GM12892 (cell line): Measurements from ENCODE around the gene CXXC4. TPM values are rescaled to one million over a fixed set of nuclear protein-coding genes. Genes with fewer than 3 reads are reported as not detected.

Source experiments
- DNase-seq: peaks from one replicate; pipeline ENCODE4 v3.0.0; 2011; ENCODE audit not compliant: insufficient read length
- FAIRE-seq: peaks from 2 replicates; lab custom pipeline; 2011; peaks lifted over from hg19 to GRCh38; lab: Jason Lieb, UNC
- POLR2A ChIP-seq: IDR thresholded peaks from 2 replicates; pipeline ENCODE4 v1.6.1; 2011; ENCODE audit warnings: low read depth, low read length, control low read depth
- POLR2AphosphoS5 ChIP-seq: IDR thresholded peaks from 2 replicates; pipeline ENCODE4 v1.6.1; 2011; ENCODE audit warnings: low read depth, low read length, control low read depth
- TAF1 ChIP-seq: IDR thresholded peaks from 2 replicates; pipeline ENCODE4 v1.6.1; 2011; ENCODE audit warnings: low read depth, mild to moderate bottlenecking, control low read depth, low read length, borderline replicate concordance
- polyA plus RNA-seq: library from polyadenylated mRNA; unstranded; fragments of >200 nt; gene quantifications from one replicate; pipeline ENCODE4 v1.2.1, GENCODE V29; 2012; ENCODE audit warnings: missing spikeins, inconsistent platforms; ENCODE audit not compliant: missing spikeins

Gene CXXC4
- polyA plus RNA-seq: 4.1 TPM

DNA sequence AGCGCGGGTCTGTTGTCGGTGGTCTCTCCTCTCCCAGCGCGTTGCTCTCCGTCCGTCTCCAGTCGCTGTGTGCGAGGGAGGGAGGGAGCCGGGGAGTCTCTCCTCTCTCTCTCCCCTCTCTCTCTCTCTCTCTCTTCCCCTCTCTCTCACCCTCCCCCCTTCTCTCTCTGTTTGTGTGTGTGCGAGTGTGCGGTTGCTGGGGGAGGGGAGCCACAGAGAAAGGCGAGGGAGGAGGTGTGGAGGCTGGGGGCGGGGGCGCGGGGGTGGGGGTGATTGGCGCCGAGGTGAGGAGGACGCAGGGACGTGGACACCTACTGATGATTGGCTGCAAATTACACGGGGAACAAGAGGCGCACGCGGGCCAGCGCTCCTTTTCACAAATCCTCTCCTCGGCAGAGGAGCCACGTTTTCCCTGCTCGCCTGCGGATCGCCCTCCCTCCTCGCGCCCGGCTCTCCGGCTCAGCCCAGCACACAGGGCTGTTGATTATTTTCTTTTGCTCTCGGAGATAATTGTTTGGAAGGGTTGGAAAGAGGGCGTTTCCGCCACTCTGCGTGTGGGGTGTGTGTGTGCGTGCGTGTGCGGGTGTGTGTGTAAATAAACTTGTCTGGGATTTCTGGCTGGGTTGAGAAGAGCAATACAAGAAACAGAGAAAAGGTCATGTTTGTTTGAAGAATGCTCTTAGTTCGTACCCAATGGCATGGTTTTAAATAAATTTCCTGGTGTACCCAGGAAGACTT, at the start of gene CXXC4:
TSS of gene CXXC4 (minus strand) at position 73 of the 738 bp plus-strand sequence. CDS start 3,092 bp downstream, outside the sequence.
- TF ChIP-seq POLR2AphosphoS5 (peak; percentile 47; the same call in 1 of the 2 replicates), POLR2A (peak; percentile 57), TAF1 (no peak)
- no peak for DNase-seq
- FAIRE-seq: peak; percentile 89

DNA sequence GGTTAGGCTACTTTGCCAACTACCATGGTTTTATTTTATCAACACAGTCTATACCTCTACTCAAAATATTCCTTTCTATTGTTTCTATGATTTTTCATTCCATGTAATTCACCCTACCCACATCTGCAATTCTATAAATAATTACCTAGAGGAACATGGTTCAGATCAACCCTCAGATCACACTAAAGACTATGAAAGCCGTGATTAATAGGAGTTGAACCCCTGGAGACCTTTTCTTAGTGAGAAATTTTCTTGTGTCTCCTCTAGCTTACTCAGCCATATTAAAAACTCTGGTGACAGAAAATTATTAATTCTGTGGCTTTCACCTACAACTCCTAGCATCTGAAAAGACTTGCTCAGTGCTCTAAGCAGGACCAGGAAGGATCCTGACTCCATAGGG, 38.5 kb upstream of the CXXC4 start:
- TF ChIP-seq POLR2AphosphoS5 (no peak), POLR2A (no peak), TAF1 (no peak)
- FAIRE-seq: no peak

DNA sequence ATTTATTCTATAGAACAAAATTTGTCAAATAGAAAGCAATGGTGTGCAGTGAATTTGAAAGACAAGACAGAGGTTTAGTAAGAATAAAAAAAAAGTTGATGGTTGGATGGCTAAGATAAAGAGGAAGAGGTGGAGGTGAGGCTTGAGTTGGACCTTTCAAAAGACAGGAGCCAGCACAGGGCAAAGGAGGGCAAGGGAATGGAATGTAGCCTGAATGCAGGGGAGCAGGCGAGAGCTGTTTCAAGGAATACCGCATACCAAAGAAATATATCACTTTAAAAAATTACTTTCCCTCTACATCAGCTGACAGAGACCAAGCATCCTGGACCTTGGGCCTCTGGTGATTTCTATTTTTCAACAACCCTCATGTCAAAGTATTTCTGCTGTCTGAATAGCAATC, 38.0 kb upstream of the CXXC4 start:
- no peak for FAIRE-seq
- no peak for DNase-seq
- no peak for TF ChIP-seq TAF1
- no peak for TF ChIP-seq POLR2AphosphoS5

More for the DNA sequence above, 38.5 kb upstream of the CXXC4 start:
- no peak for DNase-seq

DNA sequence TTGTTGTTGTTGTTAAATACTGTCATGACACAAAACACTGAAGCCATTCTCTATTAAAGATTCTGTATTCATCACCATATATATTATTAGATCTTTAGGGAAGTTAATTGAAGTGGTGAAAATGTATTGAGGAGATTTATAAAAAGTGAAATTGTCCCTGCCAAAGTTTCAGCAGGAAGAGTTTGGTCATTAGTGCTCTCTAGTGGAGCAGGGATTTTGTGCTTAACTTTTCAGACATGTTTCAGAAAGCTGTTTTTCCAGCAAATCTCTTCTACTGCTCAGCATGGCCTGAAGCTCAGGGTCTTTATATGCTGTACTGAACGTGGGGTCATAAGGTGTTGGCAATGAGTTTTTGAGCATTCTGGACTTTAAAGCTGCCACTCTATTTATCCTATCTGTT, 36.7 kb upstream of the CXXC4 start:
- FAIRE-seq: no peak
- no peak for DNase-seq
- TF ChIP-seq POLR2A: no peak
- no peak for TF ChIP-seq TAF1
- TF ChIP-seq POLR2AphosphoS5: no peak

DNA sequence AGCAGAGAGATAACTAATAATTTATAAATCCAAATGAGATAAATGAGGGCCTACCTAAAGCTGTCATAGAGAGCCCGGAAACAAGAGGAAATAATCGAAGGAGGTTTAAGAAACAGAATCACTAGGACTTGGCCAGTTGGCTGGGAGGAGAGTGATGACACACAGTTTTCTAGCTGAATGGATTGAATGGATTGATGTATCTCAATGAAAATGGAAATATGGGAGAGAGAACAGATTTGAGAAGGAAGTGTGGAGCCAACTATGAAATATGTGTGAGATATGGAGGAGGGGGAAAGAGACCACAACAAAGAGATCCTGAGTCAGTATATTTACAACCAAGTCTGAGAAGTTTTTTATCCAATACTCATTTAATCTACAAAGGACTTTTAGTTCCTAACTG, 35.7 kb upstream of the CXXC4 start:
- TF ChIP-seq POLR2AphosphoS5: no peak
- no peak for TF ChIP-seq TAF1
- TF ChIP-seq POLR2A: no peak
- FAIRE-seq: no peak
- no peak for DNase-seq

DNA sequence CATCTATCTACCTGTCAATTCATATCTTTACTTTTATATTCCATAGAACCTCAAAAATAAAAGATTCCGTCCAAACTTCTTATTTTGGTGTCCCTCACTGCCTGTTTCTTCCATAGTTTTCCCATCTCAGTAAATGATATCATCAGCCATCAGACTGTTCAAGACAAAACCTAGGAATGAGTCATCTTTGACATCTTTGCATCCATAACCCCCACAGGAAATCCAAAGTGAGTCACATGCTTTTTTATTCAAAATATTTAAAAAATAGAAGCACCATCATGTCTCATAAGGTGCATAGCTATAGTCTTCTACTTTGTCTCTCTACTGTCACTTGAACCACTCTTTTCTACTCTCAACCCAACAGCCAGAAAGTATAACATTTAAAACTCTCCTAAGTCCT, 29.9 kb upstream of the CXXC4 start:
- DNase-seq: no peak

DNA sequence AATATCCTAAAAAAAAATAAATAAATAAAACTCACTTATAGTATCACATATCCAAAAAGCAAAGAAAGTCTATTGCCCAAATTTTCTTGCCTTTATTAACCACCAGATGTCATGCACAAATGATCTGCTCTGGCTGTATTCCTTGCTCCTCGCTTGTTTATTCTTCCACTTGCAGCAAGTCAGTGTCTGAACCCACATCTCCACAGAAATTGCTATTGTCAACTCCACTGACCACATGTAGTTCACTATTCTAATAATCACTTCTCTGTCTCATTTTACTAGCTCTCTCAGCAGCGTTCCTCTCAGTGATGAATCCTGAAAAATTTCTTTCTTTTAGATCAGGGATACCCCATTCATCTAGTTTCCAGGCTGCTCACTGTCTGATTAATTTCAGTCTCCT, 29.3 kb upstream of the CXXC4 start:
- DNase-seq (no peak), FAIRE-seq (no peak)
- no peak for TF ChIP-seq POLR2A
- TF ChIP-seq TAF1: no peak
- TF ChIP-seq POLR2AphosphoS5: no peak

More for the DNA sequence above, 29.9 kb upstream of the CXXC4 start:
- no peak for FAIRE-seq
- TF ChIP-seq POLR2A (no peak), POLR2AphosphoS5 (no peak)

DNA sequence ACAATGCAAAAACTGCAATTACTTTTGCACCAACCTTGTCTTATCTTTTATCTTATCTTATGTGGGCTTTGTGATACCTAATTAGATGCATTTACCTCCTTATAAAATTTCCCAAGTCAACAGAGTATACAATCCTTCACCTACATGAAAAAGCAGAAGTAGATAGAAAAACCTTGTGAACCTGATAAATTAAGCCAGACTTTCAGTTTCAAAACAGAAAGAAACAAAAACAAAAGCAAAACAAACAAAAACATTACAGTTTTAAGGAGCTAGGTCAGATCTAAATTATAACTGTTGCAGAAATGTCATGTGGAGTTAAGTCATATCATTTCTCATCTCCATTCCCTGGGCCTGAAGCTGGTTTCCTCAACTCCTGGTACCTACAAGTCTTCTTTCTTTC, 24.9 kb upstream of the CXXC4 start:
- TF ChIP-seq POLR2AphosphoS5 (no peak), POLR2A (no peak), TAF1 (no peak)
- FAIRE-seq (peak; percentile 85), DNase-seq (no peak)

DNA sequence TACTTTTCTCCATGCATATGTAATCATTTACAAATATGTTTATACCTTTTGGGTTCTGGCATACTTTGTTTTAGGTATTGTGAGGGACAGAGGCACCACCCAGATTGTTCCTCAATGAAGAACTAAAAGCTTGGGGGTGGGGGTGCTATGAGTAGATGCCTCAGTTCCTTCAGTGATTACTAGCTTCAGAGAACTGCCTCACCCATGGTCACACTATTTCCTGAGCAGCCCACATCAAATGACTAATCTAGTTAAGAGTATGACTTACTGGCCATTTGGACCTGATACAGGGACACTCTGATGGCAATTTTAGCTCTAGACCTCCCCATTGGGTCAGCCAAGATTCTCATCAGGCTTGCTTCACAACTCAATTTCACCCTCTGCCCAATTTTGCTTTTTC, 22.2 kb upstream of the CXXC4 start:
- no peak for FAIRE-seq
- no peak for TF ChIP-seq POLR2A
- TF ChIP-seq POLR2AphosphoS5: no peak
- TF ChIP-seq TAF1: no peak
- no peak for DNase-seq

DNA sequence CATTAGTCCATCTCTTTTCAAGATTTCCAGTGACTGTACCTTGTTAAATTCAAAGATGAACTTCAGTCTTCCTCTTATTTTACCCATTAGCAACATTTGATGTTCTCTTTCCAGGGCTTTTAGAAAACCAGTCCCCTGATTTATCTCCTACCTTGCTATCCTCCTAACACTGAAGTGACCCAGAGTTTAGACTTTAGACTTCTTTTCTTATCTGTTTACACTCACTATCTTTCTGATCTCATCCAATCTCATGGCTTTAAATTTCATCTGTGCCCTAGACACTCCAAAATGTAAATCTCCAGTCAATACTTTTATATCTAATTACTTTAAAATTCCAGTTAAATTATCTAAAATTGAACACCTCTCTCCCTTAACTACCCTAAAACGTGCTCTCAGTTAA, 13.5 kb upstream of the CXXC4 start:
- DNase-seq (no peak), FAIRE-seq (no peak)
- TF ChIP-seq POLR2AphosphoS5: no peak

DNA sequence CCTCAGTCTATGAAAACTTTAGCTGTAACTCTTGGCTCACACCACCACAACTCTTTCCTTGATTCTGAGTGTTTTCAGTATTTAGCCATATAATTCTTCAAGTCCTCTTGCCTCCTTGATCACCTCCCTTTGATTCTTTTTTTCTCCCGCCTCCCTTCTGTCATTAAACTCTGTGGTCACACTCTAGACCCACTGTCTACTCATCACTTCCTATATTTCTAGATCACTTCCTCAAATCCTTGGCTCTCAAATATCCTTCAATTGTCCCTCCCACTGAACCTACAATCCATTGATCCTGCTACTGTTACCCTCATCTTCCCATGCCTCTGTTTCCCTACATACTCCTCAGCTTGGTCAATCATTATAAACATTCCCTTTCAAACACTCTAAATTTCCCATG, 12.4 kb upstream of the CXXC4 start:
- TF ChIP-seq POLR2A (no peak), TAF1 (no peak), POLR2AphosphoS5 (no peak)
- FAIRE-seq (no peak), DNase-seq (no peak)

DNA sequence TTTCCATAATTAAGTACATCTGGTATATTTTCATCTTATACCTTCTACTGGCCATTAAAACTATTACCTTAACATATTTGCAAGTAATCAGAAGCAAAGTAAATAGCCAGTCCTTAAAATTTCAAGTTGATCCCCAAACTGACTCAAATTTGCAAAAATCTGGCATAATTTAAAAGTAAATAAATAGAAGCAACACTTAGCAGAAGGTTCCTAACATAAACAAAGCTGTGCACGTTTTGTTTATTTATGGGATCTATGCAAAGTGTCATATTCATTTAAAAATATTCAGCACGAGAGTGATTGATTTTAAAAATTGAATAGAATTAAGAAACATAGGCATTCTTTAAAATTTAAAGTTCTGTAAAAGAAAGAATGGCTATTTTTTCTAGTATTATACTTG, 9.8 kb upstream of the CXXC4 start:
- TF ChIP-seq POLR2A (no peak), TAF1 (no peak), POLR2AphosphoS5 (no peak)
- DNase-seq (no peak), FAIRE-seq (no peak)
